SKM-1 treated with dmso at 0.1 percent for 144 hours (cell line): ENCODE measurements around the gene GNA12.

Experiments used
- DNase-seq: peaks from one replicate; lab custom pipeline; 2025; ENCODE audit not compliant: unreplicated experiment; lab: John Stamatoyannopoulos, UW

GNA12 gene, protein sequence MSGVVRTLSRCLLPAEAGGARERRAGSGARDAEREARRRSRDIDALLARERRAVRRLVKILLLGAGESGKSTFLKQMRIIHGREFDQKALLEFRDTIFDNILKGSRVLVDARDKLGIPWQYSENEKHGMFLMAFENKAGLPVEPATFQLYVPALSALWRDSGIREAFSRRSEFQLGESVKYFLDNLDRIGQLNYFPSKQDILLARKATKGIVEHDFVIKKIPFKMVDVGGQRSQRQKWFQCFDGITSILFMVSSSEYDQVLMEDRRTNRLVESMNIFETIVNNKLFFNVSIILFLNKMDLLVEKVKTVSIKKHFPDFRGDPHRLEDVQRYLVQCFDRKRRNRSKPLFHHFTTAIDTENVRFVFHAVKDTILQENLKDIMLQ

GRCh38 chr7:2844153-2845033 is at the start of gene GNA12:
Gene GNA12 (minus strand): TSS chr7:2844308. CDS start chr7:2844161, 147 bp downstream.
- DNase-seq = peak; percentile 95

DNA sequence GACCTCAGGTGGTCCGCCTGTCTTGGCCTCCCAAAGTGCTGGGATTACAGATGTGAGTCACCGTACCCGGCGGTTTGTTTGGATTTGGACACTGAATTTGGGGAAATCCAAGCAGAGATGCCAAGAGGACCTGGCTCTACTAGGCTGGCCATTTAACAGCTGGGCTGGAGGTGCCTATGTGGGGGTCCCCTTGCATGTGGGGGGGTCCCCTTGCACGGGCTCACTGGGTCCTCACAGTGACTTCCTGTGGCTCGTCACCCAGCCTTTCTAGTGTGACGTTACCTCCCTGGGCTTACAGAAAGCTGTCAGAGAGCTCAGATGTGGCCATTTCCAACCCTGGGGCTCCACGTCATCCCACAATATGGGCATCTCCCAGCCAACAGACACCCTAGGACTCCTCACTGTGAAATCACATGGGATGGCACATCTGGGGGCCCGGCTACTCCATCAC is 49.3 kb upstream of the GNA12 start:
- DNase-seq = no peak

- DNase-seq = no peak
Observed at GRCh38 chr7:2892549-2892948, 48.4 kb upstream of the GNA12 start.

- DNase-seq = no peak
Observed at GRCh38 chr7:2887816-2888215, 43.7 kb upstream of the GNA12 start.

DNA sequence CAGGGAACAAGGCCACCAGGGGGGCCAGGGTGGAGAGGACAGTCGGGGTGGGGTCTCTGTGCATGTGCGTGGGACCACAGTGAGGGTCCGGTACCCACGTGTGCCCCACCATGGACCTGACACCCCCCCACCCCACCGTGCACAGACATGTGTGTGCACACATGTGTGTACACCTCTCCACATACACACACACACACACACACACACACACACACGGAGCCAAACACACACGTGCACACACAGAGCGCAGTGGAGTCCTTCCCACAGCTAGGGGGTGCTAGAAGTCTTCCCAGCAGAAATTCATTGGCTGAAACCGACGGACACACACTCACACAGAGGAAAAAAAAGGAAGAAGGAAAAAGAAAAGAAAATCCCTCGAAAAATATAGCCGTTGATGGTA is 42.8 kb upstream of the GNA12 start:
- peak; percentile 48 for DNase-seq

DNA sequence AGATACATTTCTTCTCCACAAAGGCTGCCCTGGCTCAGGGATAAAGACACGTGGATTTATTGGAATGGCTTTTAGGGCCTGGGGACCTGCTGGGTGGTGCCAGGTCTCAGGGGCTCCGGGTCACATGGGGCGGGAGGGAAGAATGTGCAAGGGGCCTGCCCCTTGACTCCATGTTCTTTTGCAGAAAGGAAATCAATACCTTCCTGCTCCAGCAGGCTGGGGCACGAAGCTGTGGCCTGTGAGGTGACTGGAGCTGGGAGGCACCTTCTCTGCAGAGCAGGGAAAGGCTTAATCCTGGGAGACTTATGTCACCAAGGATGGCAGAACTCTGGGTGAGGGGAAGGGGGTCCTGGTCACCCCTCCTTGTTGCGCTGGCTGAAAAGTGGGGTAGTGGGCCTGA is 42.3 kb upstream of the GNA12 start:
- no peak for DNase-seq

DNA sequence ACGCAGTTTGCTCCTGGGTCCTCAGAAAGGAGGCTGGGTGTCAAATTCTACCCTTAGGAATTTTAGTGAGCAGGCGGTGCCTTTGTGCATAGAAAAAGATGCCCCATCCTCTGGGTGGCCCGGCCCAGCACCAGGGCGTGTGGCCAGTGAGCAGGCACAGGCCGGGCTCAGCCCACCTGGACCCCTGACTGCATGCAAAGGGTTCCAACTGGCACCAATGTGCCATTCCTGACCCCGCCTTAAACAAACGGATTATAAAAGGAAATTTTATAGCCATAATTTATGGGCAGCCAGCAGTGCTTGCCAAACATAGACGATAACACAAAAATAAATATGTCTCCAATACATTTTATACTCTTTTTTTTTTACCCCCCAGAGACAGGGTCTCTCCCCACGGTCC is 40.1 kb upstream of the GNA12 start:
- no peak for DNase-seq

GRCh38 chr7:2883101-2883500 is 39.0 kb upstream of the GNA12 start:
- no peak for DNase-seq

DNA sequence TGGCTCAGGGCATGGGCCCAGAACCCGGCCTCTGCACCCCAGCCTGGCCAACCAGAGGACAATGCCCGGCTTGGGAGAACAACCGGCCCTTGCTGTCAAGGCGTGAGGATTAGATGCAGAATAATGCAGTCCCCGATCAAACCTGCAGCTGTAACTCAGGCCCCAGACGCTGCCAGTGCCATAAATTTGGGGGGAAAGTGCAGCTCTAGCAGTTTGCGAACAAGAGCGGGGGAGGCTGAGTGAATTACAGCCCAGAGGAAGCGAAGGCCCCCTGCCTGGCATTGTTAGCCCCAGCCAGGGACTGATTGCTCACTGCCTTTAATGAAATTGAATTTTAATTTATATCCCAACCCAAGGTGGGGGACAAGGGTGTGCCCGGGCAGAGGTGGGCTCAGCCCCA is 38.0 kb upstream of the GNA12 start:
- no peak for DNase-seq

DNA sequence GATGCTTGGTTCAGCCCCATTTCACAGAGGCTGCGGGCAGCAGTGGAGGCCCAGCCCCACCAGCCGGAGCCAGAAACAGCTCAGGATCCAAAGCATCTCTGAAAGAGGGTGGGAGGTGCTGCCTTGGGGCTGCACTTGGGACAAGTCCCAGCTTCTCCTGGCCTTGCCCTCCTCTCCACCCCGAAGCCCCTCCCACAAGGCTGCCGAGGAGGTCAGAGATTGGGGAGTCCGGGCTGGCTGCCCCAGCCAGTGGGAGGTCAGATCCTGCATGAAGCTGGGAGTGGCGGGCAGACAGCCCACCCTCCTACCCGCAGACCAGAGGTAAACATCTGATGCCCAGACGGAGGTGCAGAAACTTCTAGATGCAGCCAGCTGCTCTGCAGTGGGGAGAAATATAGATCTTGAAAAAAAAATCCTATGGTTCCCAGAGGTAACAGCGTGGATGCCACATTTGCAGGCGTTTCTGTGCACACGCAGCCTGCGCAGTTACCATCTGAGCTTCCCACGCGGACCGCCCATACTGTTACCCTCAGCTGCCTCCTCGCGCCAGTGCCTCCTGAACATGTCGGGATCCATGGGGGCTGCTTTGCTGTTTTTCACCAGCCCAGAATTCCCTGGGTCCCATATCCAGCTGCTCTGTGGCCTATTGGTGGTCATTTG is 36.9 kb upstream of the GNA12 start:
- no peak for DNase-seq

GRCh38 chr7:2880051-2880450 is 35.9 kb upstream of the GNA12 start:
- no peak for DNase-seq

DNA sequence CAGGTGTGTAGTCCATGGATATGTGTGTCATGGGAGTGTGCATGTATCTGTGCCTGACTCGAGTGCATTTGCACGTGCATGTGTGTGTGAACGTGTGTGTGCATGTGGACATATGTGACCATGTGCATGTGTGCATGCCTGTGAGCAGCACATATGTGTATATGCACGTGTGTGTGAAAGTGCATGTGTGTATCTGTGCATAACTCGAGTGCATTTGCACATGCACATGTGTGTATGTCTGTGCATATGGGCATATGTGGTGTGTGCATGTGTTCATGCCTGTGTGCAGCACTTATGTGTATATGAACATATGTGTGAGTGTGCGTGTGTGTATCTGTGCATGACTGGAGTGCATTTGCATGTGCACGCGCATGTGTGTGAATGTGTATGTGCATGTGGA is 35.2 kb upstream of the GNA12 start:
- no peak for DNase-seq

DNA sequence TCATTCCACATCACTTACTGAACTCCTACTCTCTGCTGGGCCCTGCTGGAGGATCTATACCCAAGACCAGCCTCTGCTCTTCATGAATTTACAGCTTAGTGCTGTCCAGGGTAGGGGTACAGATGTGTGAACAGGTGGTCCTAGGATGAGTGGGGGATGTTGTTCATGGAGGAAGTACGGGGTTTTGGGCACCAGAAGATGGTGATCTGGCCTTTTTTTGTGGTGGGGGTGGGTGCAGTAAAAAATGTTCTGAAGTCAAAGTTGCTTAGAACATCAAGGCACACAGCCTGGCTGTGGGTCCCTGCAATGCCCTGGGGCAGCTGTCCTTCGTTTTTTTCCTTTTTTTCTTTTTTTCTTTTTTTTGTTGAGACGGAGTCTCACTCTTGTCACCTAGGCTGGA is 34.2 kb upstream of the GNA12 start:
- DNase-seq = no peak

- no peak for DNase-seq
Observed at GRCh38 chr7:2876031-2876731, 32.1 kb upstream of the GNA12 start.

DNA sequence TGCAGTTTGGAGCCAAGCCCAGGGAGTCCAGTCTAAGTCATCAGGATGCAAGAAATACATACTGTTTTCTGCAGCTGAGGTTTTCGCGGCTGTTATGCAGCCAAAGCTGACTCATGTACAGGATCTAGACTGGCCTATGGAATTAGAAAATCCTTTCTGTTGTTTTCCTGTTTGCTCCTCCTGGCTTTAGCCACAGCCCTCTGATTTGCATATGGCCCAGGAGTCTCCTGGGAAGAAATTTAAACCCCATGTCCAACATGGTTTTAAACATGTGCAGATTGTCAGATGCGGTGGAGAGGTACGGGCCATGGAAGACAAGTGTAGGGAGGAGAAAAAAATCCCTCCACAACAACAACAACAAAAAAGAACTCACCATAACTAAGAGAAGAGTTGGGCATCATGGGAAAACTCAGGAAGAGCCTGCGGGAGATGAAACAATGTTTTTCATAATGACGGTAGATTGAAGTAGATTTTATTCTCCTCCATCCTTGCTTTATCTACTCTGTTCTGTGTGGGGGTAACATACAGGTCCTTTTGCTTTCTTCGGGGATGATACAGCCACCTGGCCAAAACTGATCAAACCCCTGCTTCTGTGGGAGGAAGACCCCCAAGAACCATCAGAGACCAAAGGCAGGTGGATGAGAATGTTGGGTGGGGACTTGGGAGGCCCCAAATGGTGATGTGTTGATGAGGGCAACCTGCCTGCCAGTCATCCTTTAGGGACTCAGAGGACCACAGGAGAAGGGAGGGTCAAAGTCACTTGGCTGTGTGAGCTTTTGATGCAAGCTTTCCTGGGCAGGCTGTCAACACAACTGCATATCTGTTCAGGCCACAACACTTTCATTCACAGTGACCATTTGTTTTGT is 29.8 kb upstream of the GNA12 start:
- no peak for DNase-seq

GRCh38 chr7:2873146-2873545 is 29.0 kb upstream of the GNA12 start:
- no peak for DNase-seq

- no peak for DNase-seq
Observed at GRCh38 chr7:2872296-2872874, 28.3 kb upstream of the GNA12 start.

DNA sequence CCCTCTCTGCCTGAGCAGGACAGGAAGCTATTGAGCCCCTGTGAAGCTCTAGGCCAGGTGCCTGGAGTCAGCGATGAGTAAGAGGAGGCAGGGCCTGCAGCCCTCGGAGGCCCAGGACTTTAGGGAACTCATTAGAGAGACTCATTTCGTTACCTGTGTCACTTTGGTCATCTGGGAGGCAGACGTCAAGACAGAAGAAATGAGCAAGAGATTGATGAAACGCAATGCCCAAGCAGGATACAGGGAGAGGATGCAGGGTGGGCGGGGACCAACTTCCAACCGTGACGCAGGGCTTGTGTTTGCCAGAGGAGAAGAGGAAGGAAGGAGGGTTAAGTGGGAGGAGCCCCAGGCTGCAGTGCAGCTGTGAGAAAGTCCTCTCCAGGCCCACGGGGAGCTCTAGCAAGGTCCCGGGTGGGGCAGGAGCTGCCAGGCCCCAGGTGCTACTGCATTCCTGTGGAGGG is 26.4 kb upstream of the GNA12 start:
- no peak for DNase-seq

DNA sequence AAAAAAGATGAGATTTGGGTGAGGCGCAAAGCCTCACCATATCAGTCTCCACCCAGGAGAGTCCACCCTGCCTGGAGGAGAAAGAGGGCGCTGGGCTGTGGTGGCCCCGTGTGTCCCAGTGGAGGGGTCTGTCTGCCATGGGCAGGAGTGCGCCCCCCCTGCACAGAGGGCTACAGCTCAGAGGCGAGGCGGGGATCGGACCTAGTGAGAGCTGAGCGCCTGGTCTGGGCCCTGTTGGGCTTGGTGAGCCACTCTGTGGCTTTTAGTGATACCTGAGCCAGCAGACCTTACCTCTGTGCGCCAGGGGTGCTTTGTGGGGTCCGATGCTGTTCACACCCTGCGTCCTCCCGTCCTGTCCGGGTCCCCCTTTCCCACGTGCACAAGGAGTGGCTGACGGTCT is 25.9 kb upstream of the GNA12 start:
- no peak for DNase-seq

- DNase-seq = no peak
Observed at GRCh38 chr7:2866601-2867000, 22.5 kb upstream of the GNA12 start.
